Caco-2 (cell line): ENCODE results near the gene TMPRSS6. TPM values are rescaled to one million over a fixed set of nuclear protein-coding genes. Genes with fewer than 3 reads are reported as not detected.

Source experiments
- BruUV-seq: library from RNA; stranded (reverse); fragments of 400-500 nt; replicated peaks from 2 replicates; lab custom pipeline; 2021; lab: Mats Ljungman, UMichigan
- CTCF ChIA-PET: fragments of 300-600 bp; sonication (Branson Sonifier 250); formaldehyde crosslinking; loops from one replicate; lab custom pipeline; 2022; ENCODE audit warnings: antibody characterized with exemption; lab: Charles Lee
- POLR2A ChIA-PET: fragments of 300-600 bp; sonication (Branson Sonifier 250); formaldehyde crosslinking; loops from one replicate; lab custom pipeline; 2022; ENCODE audit warnings: antibody characterized with exemption; lab: Charles Lee
- DNase-seq, 2 experiments: peaks; one replicate each; pipeline versions ENCODE4 v3.0.0 to v3.0.0-alpha.2; 2020 to 2022
- H3K27me3 ChIP-seq: replicated peaks from 2 replicates; pipeline ENCODE4 v1.6.0; 2011; ENCODE audit warnings: low read length; ENCODE audit not compliant: control insufficient read depth, insufficient read depth
- H3K36me3 ChIP-seq: 2 replicates; pipeline ENCODE4 v1.5.1; 2011; ENCODE audit warnings: low read length; ENCODE audit not compliant: control insufficient read depth, insufficient read depth
- H3K4me1 ChIP-seq: fragments of 250-450 bp; sonication (Bioruptor Pico); 2 replicates; pipeline ENCODE4 v1.5.1; 2020; ENCODE audit warnings: mild to moderate bottlenecking
- H3K4me3 ChIP-seq: 2 replicates; pipeline ENCODE4 v1.5.1; 2011; ENCODE audit warnings: low read depth, mild to moderate bottlenecking, control low read depth, low read length
- H3K9me3 ChIP-seq: fragments of 250-450 bp; sonication (Bioruptor Pico); 2 replicates; pipeline ENCODE4 v1.5.1; 2020; ENCODE audit warnings: mild to moderate bottlenecking, moderate library complexity
- H3K27ac Mint-ChIP-seq: one replicate; pipeline ENCODE4 v1.8.0; 2022; ENCODE audit warnings: mixed read lengths; ENCODE audit not compliant: unreplicated experiment
- H3K27me3 Mint-ChIP-seq: one replicate; pipeline ENCODE4 v1.8.0; 2022; ENCODE audit warnings: mixed read lengths; ENCODE audit not compliant: insufficient read depth, unreplicated experiment
- H3K36me3 Mint-ChIP-seq: one replicate; pipeline ENCODE4 v1.8.0; 2022; ENCODE audit warnings: mild to moderate bottlenecking, mixed read lengths; ENCODE audit not compliant: insufficient read depth, unreplicated experiment
- H3K4me1 Mint-ChIP-seq: one replicate; pipeline ENCODE4 v1.8.0; 2022; ENCODE audit warnings: low read depth, mixed read lengths; ENCODE audit not compliant: unreplicated experiment
- H3K4me3 Mint-ChIP-seq: one replicate; pipeline ENCODE4 v1.8.0; 2022; ENCODE audit warnings: mild to moderate bottlenecking, moderate library complexity, mixed read lengths; ENCODE audit not compliant: unreplicated experiment
- H3K9me3 Mint-ChIP-seq: one replicate; pipeline ENCODE4 v1.8.0; 2022; ENCODE audit warnings: mixed read lengths; ENCODE audit not compliant: unreplicated experiment
- CTCF ChIP-seq, 2 experiments: fragments of 200-600 bp in 1 of 2; IDR thresholded peaks; 1 replicate in 1 of 2; 2 replicates in 1 of 2; pipeline versions ENCODE4 v1.5.1 to v1.8.0; 2011 to 2022; ENCODE audit warnings: antibody characterized with exemption in 1 of 2, control low read depth in 1 of 2, inconsistent platforms in 1 of 2, low read depth in 1 of 2, low read length in 1 of 2, mild to moderate bottlenecking in 1 of 2, moderate library complexity in 1 of 2; ENCODE audit not compliant: insufficient read depth in 1 of 2, severe bottlenecking in 1 of 2, unreplicated experiment in 1 of 2
- intact Hi-C: fragments of 100-400 bp; cut with micrococcal nuclease; formaldehyde crosslinking; loops from one replicate; pipeline ENCODE4 v1.10.0; 2022; ENCODE audit not compliant: unreplicated experiment
- total RNA-seq: library from RNA; stranded (reverse); gene quantifications from 2 replicates; pipeline ENCODE4 v1.2.3, GENCODE V29; 2022

TMPRSS6 gene
- total RNA-seq, 1 experiment from 2014 or later: 1.6 TPM

- no peak for TF ChIP-seq CTCF (IDR thresholded peaks at IDR 0.05; ENCODE audit: insufficient read depth in 1 of 2, low read depth in 1 of 2, low read length in 1 of 2, severe bottlenecking in 1 of 2, unreplicated experiment in 1 of 2)
- Histone ChIP-seq H3K9me3 (no peaks in the 10 kb centered on the region), H3K4me1 (peaks cover 11% of the 10 kb centered on the region), H3K27me3 (no peaks in the 10 kb centered on the region), H3K4me3 (no peak overlapping the region), H3K36me3 (peaks cover 4% of the 10 kb centered on the region)
- Mint-ChIP-seq H3K9me3 (no peaks in the 10 kb centered on the region), H3K27ac (no peak overlapping the region), H3K4me3 (no peak overlapping the region), H3K27me3 (no peaks in the 10 kb centered on the region), H3K36me3 (peaks cover 39% of the 10 kb centered on the region), H3K4me1 (no peaks in the 10 kb centered on the region)
- CTCF ChIA-PET: interaction anchor here (1.0 kb wide), 1 partner anchor 18 kb away, joined by 4 read pairs; no protein-coding TSS in a partner anchor
- no peak for DNase-seq
- POLR2A ChIA-PET: no interaction called here
- no TSS peak for BruUV-seq
- intact Hi-C loops: no loop called here
These were observed 83.2 kb downstream of the TMPRSS6 start for GRCh38 chr22:37026325-37026724.

GRCh38 chr22:37025500-37026070 is 83.9 kb downstream of the TMPRSS6 start:
- Mint-ChIP-seq H3K36me3 (peaks cover 36% of the 10 kb centered on the region), H3K4me3 (no peak overlapping the region), H3K4me1 (no peaks in the 10 kb centered on the region), H3K27me3 (no peaks in the 10 kb centered on the region), H3K27ac (no peak overlapping the region), H3K9me3 (no peaks in the 10 kb centered on the region)
- Histone ChIP-seq H3K36me3 (peaks cover 3% of the 10 kb centered on the region), H3K4me3 (no peak overlapping the region), H3K27me3 (no peaks in the 10 kb centered on the region), H3K4me1 (peaks cover 5% of the 10 kb centered on the region), H3K9me3 (no peaks in the 10 kb centered on the region)
- no TSS peak for BruUV-seq
- TF ChIP-seq CTCF (IDR thresholded peaks at IDR 0.05; ENCODE audit: insufficient read depth in 1 of 2, low read depth in 1 of 2, low read length in 1 of 2, severe bottlenecking in 1 of 2, unreplicated experiment in 1 of 2): no peak
- ChIA-PET POLR2A (no interaction called here), CTCF (no interaction called here)
- intact Hi-C loops: no loop called here
- no peak for DNase-seq

GRCh38 chr22:37024339-37025157 is 85.0 kb downstream of the TMPRSS6 start:
- TF ChIP-seq CTCF (IDR thresholded peaks at IDR 0.05; ENCODE audit: insufficient read depth in 1 of 2, low read depth in 1 of 2, low read length in 1 of 2, severe bottlenecking in 1 of 2, unreplicated experiment in 1 of 2): no peak
- H3K36me3 ChIP-seq: peaks cover 3% of the 10 kb centered on the region
- ChIA-PET CTCF (no interaction called here), POLR2A (no interaction called here)
- intact Hi-C loops: no loop called here
- H3K9me3 ChIP-seq: no peaks in the 10 kb centered on the region
- DNase-seq: no peak
- Mint-ChIP-seq H3K9me3 (no peaks in the 10 kb centered on the region), H3K27me3 (no peaks in the 10 kb centered on the region), H3K4me3 (no peak overlapping the region), H3K27ac (no peak overlapping the region), H3K36me3 (peaks cover 32% of the 10 kb centered on the region), H3K4me1 (no peaks in the 10 kb centered on the region)
- H3K27me3 ChIP-seq: no peaks in the 10 kb centered on the region
- no peak overlapping the region for H3K4me3 ChIP-seq
- BruUV-seq: no TSS peak
- H3K4me1 ChIP-seq: peaks cover 4% of the 10 kb centered on the region; the same call in 1 of the 2 replicates
